GM18909 (cell line): ENCODE data around the gene C18orf63.
"Not testable (repeated sequence)": the region's sequence is repeated elsewhere in the genome, so short reads cannot be mapped to it uniquely, and the experiment has no call there.

Experiments
- ATAC-seq: cut with Tn5 transposase; IDR thresholded peaks from one replicate; pipeline ENCODE4 v1.9.1; 2021; ENCODE audit warnings: mild to moderate bottlenecking; ENCODE audit not compliant: unreplicated experiment, poor library complexity

C18orf63 gene

DNA sequence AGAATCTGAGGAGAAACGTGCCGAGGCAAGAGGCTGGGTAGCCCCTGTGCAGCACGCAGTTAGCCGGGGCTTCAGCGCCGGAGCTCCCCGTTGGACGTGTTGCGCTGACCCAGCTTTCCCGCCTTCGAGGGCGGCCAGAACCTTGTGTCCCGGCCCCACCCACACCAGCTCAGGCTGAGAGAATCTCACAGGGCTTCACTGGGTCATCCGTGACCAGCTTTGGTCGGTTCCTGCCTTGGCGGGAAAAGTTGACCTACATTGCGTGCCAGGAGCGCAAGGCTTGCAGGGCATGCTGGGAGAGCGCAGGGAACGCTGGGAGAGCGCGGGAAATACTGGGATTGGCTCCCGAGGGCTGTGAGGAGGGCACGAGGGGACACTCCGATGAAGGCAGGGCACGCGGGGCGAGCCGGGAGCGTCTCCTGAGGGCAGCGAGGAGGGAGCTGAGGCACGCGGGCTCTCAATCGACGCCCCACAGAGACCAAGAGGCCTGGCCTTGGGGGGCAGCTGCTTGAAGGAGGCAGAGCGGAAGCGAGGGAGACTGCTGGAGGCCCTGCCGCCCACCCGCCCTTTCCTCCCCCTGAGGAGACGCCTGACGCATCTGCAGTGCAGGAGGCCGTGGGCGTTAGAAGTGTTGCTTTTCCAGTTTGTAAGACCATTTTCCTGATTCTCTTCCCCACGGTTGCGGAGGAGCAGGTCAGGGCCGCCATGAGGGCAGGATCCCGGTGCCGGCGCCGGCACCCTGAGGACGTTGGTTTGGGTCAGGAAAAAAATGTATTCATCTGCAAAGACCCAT is at the start of gene C18orf63:
Gene C18orf63 (plus strand): TSS at position 376 of the 793 bp plus-strand sequence. CDS start 2,027 bp downstream, outside the sequence.
- no peak for ATAC-seq

DNA sequence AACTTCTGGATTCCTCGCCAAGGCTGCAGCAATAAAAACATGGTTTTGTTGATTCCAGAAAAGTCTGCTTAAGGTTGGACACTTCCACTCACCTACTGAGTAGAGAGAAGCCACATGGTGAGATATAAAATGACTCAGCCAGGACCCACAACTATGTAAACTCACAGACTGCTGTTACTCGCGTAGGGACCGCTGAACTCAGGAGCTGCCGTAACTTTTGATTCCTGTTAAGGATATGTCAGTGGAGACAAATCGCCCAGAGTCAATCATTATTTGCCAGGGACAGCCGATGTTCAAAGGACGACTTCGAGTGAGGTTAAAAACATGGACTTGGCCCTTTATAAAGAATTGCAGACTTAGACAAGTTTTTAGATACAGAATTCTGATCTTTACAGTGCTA is 49.5 kb upstream of the C18orf63 start:
- no peak for ATAC-seq

DNA sequence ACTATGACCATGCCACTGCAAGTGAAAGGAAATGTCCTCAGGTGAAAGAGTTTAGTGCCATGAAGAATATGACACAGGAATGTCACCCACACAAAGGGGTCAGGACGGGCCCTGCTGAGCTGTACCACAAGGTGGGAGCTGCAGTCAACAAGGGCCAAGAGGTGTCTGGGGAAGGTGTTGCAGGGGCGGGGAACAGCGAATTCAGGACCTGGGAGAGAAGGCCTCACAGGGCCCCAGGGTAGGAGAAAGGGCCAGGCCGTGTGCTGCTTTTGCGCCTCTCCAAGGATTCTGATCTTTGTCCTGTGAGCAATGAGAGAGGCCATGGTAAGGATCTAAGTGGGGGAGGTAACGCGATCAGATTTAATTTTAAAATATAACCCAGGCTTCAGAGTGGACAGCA is 47.5 kb upstream of the C18orf63 start:
- ATAC-seq = no peak

DNA sequence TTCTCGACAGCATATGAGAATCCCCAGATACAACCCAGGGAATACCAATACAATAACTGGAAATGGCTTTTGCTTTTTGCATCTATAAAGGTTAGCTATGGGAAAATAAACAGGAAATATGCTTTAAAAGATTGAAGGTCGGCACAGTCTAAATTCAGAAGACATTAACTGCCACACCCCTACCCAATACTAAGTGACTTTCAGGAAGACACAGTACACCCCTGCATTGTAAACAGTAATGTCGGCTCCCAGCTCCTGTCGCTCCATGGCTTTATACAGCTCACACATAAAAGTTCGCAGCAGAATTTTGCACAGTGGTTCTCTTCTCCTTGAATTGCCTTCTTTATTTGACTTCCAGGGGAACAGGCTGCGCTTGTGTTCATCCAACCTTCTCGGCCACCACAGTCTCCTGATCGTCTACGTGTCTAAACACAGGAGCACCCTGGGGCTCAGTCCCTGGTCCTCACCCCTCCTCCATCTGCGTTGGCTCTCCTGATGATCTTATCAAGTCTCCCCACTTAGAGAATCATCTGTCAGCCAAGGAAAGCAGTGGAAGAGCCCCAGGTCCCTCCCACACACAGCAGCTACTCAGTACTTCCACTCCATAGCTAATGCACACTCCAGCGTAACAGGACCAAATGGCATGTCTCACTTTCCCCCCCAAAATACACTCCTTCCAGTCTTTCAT is 46.6 kb upstream of the C18orf63 start:
- no peak for ATAC-seq

DNA sequence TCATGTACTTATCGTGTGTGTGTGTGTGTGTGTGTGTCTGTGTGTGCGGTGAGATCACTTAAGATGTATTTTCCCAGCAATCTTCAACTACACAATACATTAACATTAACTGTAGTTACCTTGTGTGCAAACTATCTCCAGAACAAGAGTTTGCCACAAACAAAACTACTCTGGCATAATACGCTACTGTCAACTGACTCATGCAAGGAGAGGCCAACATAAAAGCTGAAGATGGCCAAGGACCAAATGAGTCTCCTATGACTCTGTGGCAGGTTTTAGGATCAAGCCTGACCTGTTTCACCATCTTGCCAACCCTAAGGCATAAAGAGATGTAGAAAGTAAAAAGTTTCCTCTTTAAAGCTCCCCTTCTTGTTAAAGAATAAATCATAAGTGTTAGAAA is 44.0 kb upstream of the C18orf63 start:
- ATAC-seq = no peak

DNA sequence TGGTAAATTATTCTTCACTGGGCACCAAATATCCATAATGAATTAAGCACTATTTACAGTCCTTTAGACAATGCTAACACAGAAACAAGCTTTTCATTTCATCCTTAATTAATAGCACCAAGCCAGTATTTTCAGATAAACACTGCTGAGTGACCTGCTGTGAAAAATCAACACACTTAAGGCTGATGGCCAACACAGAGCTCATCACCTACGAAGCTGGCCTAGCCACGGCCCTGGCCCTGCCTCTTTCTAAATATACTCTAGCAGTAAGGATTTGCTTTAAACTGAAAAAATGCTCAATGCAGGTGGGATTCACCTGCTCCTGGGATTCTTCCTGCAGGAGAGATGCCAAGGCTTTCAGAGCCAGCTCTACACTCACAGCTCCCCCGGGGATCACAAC is 42.2 kb upstream of the C18orf63 start:
- no peak for ATAC-seq

DNA sequence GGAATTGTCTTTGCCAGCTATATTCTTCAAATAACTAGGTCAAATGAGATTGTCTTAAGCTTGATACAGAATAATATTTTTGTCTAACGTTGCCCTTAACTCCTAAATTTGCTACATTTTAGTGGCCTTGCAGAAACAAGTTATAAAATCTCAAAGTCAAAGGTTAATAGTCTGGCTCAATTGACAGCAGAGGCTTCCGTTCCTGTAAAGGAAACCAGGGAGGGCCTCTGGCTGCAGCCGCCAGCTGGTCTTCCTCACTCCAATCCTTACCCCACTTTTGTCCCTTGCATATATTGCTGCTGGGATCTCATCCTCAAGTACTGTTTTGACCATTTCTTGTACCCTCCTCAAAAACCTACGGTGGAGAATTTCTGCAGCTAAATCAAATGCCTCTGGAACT is 40.9 kb upstream of the C18orf63 start:
- no peak for ATAC-seq

DNA sequence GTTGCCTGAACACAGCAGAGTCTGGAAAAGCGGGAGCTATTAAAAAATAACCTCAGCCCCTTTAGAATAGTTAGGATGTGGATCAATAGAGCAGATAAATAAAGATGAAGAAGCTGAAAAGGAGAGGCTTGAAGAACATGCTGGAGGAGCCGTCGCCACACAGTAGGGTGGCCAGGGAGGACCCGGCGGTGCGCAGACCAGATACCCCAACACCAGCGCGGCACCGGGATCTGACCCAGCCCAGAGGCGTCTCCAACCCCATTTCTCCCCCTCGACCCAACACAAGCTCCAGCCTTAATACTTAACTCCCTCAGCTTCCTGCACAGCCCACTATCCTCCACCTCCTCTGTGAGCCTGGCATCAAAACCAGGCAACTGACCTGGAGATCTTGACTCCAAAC is 39.9 kb upstream of the C18orf63 start:
- no peak for ATAC-seq

DNA sequence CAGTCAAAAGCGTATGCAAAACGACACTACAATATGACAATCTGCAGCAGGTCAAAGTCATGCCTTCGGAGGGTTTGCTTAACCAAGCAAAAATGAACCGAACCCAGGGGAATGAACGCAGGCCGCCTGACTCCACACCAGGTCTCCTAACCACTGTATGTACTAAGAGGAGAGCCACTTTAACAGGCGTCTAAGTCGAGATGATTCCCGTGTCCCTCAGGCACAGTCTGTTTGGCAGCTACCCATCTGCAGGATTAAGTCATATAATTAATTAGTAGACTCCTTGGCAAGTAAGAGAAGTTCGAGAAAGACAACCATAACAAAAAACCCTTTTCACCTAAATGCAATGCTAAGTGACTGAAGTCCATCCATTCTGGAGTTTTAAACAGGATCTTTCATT is 39.0 kb upstream of the C18orf63 start:
- ATAC-seq = no peak

DNA sequence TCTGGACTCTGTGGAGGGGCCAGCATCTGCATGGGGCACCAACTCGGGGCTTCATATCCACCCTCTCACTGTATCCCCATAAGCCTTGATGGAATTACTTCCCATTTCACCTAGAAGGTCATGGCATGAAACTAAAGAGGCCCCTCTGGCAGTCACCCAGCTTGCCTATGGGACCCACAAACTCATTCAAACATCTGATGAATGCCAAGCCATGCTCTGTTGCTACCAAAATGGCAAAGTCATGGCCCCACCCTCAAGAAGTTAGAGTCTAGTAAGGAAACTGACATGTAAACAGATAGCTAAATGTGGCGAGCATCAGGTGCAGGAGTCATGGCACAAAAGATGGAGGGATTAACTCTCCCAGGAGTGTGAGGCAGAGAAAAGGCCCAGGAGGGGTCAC is 38.3 kb upstream of the C18orf63 start:
- ATAC-seq = no peak

DNA sequence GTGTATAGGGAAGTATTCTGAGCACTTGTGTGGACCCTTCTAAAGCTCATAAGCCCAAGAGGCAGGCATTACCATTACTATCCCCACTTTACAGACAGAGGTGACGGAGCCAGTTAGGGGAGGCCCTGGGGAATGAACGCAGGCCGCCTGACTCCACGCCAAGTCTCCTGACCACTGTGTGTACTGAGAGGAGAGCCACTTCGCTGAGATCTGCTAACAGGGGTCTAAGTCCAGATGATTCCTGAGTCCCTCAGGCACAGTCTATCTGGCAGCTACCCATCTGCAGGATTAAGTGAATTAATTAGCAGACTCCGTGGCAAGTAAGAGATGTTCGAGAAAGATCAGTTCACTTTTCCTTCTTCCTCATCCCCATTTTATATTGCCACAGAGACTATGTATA is 37.6 kb upstream of the C18orf63 start:
- ATAC-seq = no peak

DNA sequence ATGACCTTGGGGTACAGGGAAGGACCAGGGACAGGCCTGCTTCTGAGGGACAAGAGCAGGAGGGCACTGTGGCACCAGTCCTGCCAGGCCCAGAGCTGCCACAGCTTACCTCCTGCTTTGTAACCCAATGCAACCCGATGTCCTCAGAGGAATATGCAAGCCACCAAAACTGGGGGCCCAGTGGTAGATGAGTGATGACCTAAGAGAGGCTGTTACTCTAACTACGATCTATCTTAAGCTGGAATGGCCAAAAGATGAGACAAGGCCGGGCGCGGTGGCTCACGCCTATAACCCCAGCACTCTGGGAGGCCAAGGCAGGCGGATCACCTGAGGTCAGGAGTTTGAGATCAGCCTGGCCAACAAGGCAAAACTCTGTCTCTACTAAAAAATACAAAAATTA is 36.7 kb upstream of the C18orf63 start:
- no peak for ATAC-seq

DNA sequence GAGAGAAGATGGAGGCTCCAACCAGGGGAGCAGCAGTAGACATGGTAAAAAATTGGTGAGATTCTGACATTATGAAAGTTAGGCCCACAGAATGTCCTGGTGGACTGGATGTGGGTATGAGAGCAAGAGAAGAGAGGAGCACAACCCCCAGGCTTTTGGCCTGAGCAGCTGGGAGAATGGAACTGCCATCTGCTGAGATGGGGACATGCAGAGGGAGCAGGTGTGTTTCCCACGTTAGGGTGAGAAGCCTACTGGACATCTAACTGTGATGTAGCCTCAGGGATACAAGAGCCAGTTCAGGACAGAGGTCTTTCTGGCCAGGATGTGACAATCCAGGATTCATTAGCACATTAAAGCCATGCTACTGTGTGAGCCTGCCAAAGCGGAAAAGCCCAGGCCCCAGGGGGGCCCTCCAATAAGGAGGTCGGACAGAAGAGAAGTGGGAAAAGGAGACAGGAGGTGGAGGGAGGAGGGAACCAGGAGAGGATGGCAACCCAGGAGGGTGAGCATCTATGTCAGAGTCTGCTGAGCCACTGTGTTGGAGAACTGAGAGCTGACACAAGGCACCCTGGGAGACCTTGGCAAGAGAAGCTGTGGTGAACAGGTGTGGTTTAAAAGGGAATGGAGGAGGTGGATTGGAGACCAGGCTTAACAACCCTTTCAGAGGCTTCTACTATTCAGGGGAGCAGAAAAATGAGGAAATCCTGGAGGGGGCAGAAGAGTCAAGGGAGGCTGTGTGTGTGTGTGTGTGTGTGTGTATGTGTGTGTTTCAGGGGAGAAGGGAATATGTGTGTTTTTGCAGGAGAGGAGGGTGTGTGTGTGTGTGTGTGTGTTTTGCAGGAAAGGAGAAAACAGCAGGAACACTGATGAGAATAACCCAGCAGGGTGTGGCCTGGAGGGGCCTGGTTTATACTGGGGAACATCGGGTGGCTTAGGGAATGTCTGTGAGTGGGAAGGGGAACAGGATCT is 34.3 kb upstream of the C18orf63 start:
- no peak for ATAC-seq

DNA sequence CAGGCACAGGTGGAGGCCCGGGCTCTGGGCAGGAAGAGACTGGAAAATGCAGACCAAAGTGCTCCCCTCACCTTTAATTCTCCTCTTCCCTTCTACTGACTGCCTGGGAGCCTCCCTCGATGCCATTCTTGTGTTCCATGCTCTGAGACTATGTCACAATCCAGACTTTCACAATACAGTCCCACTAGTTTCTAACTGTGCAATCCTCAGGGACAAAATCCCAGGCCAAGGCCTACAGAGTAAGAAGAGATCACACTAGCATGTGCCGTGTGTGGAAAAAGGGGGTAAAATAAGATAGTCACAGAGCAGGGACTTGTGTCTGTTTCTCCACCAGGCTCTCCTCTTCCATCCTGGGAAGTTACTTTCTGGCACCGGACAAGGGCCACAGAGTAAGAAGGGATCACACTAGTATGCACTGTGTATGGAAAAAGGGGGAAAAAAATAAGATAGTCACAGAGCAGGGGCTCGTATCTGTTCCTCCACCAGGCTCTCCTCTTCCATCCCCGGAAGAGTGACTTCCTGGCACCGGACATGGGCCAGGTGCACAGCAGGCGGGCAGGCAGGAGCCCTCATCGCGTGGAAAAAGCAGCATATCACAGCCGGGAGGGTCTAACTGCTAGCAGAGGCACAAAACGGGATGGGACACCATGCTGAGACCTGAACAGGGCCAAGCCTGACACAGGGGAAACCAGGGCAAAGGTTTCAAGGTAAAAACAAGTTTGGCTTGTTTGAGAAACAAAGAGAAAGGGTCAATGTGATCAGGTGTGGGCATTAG is 33.5 kb upstream of the C18orf63 start:
- no peak for ATAC-seq

DNA sequence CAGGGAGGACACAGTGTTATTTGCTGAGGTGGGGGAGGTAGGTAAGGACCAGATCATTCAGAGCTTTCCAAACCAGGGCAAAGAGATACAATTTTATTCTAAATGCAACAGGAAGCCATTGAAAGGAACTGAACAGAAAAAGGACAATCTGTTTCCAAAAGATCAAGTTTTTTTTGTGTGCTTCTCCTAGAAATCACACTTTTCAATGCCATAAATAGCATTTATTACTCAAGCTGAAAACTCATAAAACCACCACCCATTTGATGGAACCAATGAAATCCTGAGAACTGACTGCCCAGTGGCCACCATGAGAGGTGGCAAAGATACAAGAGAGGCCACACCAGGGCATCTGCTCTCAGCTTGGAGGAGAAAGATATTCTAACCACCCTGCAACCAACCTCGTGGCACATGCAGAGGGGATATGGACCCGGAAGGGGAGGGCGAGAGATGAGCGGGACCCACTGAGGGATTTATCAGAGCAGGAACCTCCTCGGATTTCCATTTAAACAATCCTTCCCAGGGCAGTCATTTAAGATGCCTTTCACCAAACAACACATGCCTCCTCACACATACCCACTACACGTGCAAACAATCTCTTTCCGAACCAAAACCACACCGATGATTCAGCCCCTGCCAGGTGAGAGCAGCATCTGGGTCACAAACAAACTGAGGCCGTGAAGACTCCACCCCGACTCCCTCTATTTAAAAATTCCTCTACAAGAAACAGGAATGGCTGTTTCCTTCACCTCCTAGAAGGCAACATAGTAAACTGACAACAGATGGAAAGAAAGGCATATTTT is 32.7 kb upstream of the C18orf63 start:
- no peak for ATAC-seq

DNA sequence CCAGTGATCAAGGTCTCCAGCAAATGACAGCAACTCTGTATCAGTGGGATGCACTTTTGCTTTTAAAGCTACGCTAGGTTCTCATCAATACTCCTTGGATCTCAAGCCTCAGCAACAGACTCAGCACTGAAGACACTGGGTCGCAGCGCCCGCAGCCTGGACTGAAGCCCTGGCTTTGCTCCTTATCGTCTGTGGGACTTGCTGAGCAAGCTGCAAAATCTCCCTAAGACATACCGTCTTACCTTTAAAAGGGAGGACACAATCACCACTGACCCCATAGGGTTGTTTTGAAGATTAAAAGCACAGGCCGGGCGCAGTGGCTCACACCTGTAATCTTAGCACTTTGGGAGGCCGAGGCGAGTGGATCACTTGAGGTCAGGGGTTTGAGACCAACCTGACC is 32.0 kb upstream of the C18orf63 start:
- ATAC-seq = no peak

DNA sequence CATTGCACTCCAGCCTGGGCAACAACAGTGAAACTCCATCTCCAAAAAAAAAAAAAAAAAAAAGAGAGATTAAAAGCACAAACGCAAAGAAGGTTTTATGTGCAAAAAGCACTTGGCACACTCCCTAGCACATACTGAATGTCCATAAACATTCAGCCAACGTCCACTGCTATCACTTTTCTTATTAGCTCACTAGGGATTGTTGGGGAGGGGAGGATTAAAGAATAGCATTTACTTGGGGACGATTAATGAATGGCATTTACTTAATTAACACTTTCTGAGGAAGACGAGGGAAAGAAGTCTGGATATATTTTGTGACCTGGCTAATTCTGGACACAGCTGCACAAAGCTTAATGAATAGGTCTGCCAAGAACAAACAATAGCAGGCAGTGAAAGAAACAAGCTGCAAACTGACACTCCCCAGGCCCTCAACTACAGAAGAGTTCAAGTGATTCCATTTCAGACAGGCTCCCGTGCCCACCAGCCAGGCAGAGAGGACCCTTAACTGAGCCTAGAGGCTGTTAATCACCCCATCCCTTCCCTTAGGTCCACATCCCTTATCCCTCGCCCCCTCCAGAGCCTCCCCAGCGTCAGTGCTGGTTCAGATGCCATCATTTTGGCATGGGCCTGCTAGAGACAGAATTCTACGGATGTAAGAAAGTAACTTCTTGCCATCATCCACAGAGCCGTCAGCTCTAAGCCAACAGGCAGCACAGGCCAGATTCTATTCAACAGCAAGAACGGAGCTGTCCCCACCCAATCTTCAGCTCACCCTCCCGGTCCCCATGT is 31.3 kb upstream of the C18orf63 start:
- no peak for ATAC-seq

DNA sequence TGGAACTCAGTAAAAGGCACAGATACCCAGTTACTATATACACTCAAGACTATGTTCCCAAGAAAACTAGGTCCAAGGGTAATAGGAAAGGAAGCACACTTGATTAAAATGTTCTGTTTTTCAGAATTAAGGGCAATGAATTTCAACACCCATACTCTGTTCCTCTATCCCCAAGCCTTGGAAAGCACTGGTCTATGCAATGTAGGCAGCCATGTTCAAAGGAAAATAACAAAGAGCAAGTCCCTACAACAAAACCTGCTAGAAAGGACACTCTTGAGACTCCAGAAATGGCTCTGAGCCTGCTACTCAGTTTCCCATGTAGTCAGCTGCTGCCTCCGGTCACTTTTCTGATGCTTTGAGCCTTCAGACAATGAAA is 30.7 kb upstream of the C18orf63 start:
- no peak for ATAC-seq

DNA sequence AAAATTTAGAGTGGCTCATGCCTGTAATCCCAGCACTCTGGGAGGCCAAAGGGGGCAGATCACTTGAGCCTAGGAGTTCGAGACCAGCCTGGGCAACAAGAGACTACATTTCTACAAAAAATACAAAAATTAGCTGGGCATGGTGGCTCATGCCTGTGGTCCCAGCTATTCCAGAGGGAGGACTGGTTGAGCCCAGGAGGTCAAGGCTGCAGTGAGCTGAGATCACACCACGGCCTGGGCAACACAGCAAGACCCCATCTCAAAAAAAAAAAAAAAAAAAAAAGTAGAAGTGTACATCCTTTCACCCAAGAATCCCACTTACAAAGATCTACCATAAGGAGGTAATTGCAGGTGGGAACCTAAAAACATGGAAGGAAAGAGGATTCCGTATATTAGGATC is 30.1 kb upstream of the C18orf63 start:
- not testable (repeated sequence) for ATAC-seq
